Dermis blood vessel endothelial cell (primary cell): Measurements from ENCODE around the gene SPHK2. TPM values are rescaled to one million over a fixed set of nuclear protein-coding genes. Genes with fewer than 3 reads are reported as not detected.
"Not testable (repeated sequence)": the region's sequence is repeated elsewhere in the genome, so short reads cannot be mapped to it uniquely, and the experiment has no call there.

ENCODE experiments used
- DNase-seq: peaks from one replicate; pipeline ENCODE4 v3.0.0; 2010
- total RNA-seq: library from RNA; depleted of rRNA; stranded (reverse); fragments of >200 nt; gene quantifications from 2 replicates; pipeline ENCODE4 v1.2.3, GENCODE V29; 2014

The SPHK2 gene
- total RNA-seq, 1 donor from 2014 or later: 8.8 TPM

- DNase-seq: peak; percentile 93
These were observed 41.8 kb downstream of the SPHK2 start for GRCh38 chr19:48660852-48661710.

- no peak for DNase-seq
These were observed 42.4 kb downstream of the SPHK2 start for GRCh38 chr19:48661711-48662090.

DNA sequence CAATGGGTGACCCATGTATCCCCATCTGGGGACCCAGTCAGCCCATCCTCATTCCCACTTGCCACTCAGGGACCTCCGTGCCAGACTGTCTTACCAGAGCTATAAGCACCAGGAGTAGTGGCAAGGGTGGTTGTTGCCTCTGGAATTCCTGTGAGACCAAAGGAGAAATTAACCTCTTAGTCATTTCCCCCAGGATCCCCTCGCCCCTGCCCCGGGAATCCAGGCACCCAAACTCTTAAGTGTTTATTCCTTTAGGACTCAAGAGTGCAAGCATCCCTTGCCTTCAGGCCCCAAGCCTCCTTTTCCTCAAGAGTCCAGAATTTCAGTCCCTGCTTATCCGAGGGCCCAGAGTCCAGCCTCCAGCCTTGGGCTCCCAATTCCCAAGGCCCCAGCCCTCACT, 44.4 kb downstream of the SPHK2 start:
- DNase-seq: no peak

DNA sequence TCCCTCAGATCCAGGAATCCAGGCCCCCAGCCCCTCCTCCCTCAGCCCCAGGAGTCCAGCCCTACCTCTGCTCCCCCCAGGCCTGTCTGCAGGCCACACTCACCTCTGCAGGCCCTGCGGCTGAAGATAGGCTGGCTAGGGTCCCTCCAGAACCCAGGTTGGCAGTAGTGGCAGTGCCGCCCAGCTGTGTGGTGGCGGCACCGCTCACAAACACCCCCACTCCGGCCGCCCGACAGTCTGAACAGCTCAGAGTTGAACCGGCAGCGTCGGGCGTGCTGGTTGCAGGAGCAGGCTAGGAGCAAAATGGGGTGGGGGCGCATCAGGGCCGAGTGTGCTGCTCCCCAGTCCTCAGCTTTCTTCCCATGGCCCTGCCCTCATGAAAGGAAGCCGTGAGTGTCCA, 45.2 kb downstream of the SPHK2 start:
- DNase-seq: no peak

DNA sequence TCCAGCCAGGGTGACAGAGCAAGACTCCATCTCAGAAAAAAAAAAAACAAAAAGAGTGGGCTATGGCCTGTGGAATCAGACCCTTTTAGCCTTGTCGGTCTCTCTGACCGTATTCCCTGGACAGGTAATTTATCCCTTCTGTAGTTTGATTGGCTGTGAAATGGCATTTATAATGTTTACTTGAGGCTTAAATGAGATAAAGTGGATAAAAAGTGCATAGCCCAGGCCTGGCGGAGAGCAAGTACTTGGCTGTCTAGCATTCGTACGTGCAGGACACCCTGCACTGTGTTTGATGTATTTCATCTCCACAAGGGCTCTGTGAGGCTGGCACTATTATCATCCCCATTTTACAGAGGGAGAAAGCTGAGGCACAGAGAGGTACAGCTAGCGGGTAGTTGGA, 46.5 kb downstream of the SPHK2 start:
- no peak for DNase-seq

DNA sequence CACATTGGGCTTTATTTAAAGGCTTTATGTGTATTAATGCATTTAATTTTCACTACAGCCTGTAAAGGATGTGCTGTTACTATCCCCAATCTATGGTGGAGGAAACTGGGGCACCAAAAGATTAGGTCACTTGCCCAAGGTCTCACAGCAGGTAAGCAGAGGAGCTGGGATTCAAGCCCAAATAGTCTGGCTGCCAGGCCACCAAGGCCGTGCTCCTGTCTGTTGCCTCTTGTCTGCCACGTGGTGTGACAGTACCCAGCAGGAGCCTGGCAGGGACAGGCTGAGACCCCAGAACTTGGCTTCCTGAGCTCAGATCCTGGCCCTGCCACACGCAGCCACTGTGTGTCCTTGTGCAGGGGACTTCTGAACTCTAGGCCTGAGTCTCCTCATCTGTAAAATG, 49.0 kb downstream of the SPHK2 start:
- DNase-seq: no peak

- no peak for DNase-seq
These were observed 49.5 kb downstream of the SPHK2 start for GRCh38 chr19:48668761-48669160.

DNA sequence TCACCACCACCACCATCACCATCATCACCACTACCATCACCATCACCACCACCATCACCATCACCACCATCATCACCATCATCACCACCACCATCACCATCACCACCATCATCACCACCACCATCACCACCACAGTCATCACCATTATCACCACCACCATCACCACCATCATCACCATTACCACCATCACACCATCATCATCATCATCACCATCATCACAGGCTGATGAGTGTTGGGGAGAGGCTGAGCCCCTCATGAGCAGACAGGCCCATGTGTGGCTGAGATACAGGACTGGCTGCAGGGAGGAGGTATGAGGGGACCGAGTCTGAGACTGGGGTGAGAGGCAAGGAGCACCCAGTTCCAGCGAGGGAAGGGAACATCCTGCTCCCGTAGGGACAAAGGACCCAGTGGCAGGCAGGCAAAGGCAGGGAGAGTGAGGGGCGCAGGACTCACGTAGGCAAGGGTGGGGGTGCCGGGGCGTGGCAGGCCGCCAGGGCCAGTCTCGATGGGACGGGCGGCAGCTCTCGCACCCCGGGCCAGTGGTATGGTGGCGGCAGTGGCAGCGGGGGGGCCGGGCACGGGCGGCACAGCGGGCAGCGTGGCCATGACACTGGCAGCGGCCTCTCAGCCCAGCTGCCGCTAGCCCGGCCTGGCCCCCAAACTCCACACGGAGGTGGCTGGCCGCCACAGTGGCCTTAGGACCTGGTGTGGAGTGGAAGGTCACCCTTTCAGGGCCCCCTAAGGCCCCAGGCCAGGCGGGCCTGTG, 50.8 kb downstream of the SPHK2 start:
- no peak for DNase-seq

DNA sequence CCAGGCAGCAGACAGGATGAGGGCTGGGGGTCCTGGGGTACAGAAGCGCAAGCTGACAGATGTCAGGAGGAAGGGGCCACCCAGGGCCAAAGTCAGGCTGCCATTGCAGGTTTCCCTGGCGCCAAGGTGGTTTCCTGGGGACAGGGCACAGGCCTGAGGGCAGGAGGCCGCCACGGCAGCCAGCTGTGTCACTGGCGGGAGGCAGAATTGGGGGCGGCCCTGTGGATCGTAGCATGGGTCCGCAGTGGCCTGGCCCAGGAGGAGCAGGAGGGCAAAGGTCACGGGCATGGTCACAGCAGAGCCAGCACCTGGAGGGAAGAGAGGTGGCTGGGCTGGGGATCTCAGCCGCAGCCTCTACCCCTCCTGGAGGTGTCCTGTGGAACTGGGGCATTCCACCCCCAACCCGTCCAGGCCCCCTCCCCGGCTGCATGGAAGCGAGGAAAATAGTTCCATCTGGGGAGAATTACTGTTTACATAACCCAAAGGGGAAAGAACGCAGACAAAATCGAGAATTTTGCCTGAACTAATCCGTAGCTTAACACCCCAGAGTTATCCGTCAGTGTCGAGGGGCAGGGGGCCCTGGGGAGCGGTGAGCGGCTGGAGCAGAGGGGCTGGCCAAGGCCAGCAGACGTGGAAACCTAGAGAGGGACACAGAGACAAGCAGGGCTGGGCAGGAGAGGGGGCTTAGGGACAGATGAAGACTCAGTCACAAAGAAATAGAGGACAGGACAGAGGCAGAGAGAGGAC, 51.6 kb downstream of the SPHK2 start:
- no peak for DNase-seq

DNA sequence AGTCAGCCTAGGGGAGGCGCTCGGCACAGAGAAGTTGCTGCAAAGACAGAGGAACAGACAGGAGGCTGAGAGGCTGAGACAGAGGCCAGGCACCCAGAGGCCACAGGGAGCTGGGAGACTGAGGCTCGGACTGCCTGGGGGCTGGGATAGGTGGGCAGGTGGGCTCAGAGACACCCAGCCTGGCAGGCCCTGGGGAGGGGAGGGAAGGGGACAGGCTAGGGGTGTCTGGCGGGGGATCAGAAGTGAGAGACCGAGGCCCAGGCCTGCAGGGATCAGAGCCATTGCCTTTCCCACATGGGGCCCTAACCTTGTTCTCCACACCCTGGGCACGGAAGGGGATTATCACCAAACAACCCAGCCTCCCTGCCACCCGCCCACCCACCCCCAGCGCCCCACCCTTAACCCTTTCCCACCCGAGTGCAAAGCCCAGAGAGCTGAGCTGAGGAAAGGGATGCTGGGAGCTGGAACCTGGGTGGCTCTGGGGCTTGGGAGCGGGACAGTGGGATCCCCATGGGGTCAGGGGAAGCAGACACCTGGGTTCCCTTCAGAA, 52.2 kb downstream of the SPHK2 start:
- DNase-seq: no peak

GRCh38 chr19:48672994-48673393, 53.7 kb downstream of the SPHK2 start, which contains the start of gene NTN5:
NTN5 (minus strand) TSS chr19:48673017; CDS start chr19:48670986, 2,031 bp downstream.
- no peak for DNase-seq

GRCh38 chr19:48673436-48674100, 54.3 kb downstream of the SPHK2 start:
- DNase-seq: no peak

DNA sequence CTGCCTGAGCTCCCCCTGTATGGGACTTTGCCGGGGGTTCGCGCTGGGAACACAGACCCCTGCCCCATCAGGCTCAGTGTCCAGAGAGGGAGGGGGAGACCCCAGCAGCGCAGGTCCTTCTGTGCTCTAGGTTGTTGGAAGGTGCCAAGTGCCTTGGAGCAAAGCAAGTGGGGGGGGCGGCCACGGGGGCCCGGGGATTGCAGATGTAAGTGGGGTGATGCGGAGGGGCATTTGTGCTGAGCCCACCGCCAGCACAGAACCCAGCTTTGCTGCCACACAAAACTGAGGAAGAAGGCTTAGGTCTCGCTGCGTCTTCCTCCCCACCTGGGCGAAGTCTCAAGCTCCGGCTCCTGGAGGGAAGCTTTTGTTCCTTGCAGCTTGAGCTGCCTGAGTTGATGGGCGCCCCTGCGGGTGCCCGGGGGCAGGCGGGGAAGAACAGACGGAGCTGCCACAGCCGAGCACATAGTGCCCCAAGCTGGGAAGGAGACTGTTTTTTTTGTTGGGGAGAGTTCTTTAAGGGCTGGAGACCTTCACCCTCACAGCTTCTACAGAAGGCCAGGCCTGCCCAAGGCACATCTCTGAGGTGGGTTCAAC, 55.0 kb downstream of the SPHK2 start:
- DNase-seq: no peak

DNA sequence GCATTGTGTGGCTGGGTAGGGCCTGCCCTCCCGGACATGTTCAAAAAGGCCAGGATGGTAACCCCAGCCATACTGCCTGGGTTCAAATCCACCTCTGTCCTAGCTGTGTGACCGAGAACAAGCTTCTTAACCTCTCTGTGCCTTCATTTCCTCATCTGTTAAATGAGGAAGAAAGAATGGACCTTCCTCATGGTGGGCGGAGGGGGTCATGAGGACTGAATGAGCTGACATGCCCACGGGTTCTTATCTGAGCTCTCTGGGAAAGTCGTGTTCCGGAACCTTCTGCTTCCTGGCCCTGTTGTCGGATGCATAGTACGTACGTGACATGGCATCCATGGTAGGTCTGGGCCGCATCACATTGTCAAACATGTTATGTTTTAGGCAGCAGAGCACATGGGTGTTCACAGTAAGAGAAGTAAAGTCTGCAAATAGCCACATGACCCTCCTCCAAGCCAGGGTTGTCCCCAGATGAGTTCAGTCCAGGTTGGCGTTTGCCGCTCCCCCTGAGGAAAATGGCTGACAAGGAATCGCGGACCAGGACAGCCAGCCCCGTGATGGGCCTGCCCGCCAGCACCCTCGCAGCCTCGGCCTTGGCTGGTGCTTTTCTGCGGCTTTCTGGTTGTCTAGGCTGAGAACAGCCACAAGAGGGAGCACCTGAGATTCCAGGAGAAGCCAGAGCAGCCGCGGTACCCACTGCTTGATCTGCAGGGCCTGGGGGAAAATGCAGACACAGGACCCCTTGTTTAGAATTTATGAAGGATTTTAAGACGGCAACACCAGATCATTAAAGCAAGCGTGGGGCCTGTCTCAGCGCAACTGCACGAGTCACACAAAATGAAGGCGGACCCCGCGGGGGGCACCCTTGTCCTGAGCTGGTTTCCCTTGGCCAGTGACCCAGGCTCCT, 55.9 kb downstream of the SPHK2 start:
- peak; percentile 91 for DNase-seq

GRCh38 chr19:48676487-48676886, 57.2 kb downstream of the SPHK2 start:
- DNase-seq: no peak

- DNase-seq: no peak
These were observed 57.6 kb downstream of the SPHK2 start for GRCh38 chr19:48676887-48677286.

- DNase-seq: no peak
These were observed 58.9 kb downstream of the SPHK2 start for GRCh38 chr19:48678201-48678600.

DNA sequence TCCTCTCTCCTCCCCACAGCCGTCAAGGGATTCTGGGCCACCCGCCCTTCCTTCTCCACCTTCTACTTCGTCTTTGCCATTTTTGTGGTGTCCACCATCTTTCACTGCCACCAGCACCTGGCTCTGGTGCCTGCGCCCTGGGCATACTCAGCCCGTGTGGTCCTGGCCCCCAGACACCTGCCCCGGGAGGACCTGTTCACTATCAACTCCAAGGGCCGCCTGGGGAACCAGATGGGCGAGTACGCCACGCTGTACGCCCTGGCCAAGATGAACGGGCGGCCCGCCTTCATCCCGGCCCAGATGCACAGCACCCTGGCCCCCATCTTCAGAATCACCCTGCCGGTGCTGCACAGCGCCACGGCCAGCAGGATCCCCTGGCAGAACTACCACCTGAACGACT, 60.7 kb downstream of the SPHK2 start:
- not testable (repeated sequence) for DNase-seq
